ENCODE results near the gene ABHD8. TPM values are rescaled to one million over a fixed set of nuclear protein-coding genes. Genes with fewer than 3 reads are reported as not detected.

Gene ABHD8
- total RNA-seq, 3 donors from 2014 or later (not counting 1 experiment from before 2014, with no cell fraction given) = 7.5 to 10.0 (median 9.7) TPM

GRCh38 chr19:17283504-17283996 lies 19.7 kb downstream of the ABHD8 start:
- no peak overlapping the region for H3K4me3 Mint-ChIP-seq
- H3K4me1 Mint-ChIP-seq = peaks cover 0 to 14% of the 10 kb centered on the region in 2 donors
- Histone ChIP-seq H3K4me3 (ENCODE audit: low read length) (no peak overlapping the region), H3K27me3 (ENCODE audit: control insufficient read depth, insufficient read depth, low read length) (peaks cover 12% of the 10 kb centered on the region), H3K9me3 (ENCODE audit: control insufficient read depth, insufficient read depth, low read length) (no peaks in the 10 kb centered on the region), H3K36me3 (ENCODE audit: control insufficient read depth, insufficient read depth, low read length) (peaks cover 5% of the 10 kb centered on the region), H3K4me1 (ENCODE audit: control insufficient read depth, insufficient read depth, low read length) (peaks cover 19% of the 10 kb centered on the region), H3K27ac (ENCODE audit: low read length) (no peak overlapping the region)
- H3K27me3 Mint-ChIP-seq (ENCODE audit: low read depth in 2 of 2) = peaks cover 0 to 22% of the 10 kb centered on the region in 2 donors
- DNase-seq (no peak), ATAC-seq (no peak)
- 92% methylated on average over 7 of the region's 7 CpGs for WGBS (ENCODE audit: insufficient coverage)
- no peaks in the 10 kb centered on the region for H3K36me3 Mint-ChIP-seq
- intact Hi-C loops (cut with micrococcal nuclease) = no loop called here
- no peaks in the 10 kb centered on the region for H3K9me3 Mint-ChIP-seq
- H3K27ac Mint-ChIP-seq = no peak overlapping the region
- no peak for TF ChIP-seq CTCF (IDR thresholded peaks at IDR 0.05)

GRCh38 chr19:17282488-17283125 lies 20.6 kb downstream of the ABHD8 start:
- H3K36me3 ChIP-seq (ENCODE audit: control insufficient read depth, insufficient read depth, low read length) = peaks cover 6% of the 10 kb centered on the region
- WGBS (ENCODE audit: insufficient coverage) = 4% methylated on average over 45 of the region's 45 CpGs
- H3K4me3 ChIP-seq (ENCODE audit: low read length) = peak overlapping the region; percentile 31
- H3K9me3 Mint-ChIP-seq = no peaks in the 10 kb centered on the region
- H3K27ac ChIP-seq (ENCODE audit: low read length) = no peak overlapping the region
- H3K9me3 ChIP-seq (ENCODE audit: control insufficient read depth, insufficient read depth, low read length) = no peaks in the 10 kb centered on the region
- peaks cover 0 to 14% of the 10 kb centered on the region in 2 donors for H3K4me1 Mint-ChIP-seq
- H3K27me3 ChIP-seq (ENCODE audit: control insufficient read depth, insufficient read depth, low read length) = peaks cover 12% of the 10 kb centered on the region
- H3K36me3 Mint-ChIP-seq = no peaks in the 10 kb centered on the region
- H3K4me1 ChIP-seq (ENCODE audit: control insufficient read depth, insufficient read depth, low read length) = peaks cover 19% of the 10 kb centered on the region
- ATAC-seq = peak; percentile 92 to 98 (median 96)
- peak; percentile 86 for TF ChIP-seq CTCF (IDR thresholded peaks at IDR 0.05)
- H3K27ac Mint-ChIP-seq = no peak overlapping the region
- peaks cover 0 to 22% of the 10 kb centered on the region in 2 donors for H3K27me3 Mint-ChIP-seq (ENCODE audit: low read depth in 2 of 2)
- DNase-seq = peak; percentile 76 to 87
- intact Hi-C loops (cut with micrococcal nuclease) = loop anchor here (1.0 kb wide), 3 partner anchors 77 to 511 kb away; no protein-coding TSS in a partner anchor
- peak overlapping the region; percentile 74 for H3K4me3 Mint-ChIP-seq

DNA sequence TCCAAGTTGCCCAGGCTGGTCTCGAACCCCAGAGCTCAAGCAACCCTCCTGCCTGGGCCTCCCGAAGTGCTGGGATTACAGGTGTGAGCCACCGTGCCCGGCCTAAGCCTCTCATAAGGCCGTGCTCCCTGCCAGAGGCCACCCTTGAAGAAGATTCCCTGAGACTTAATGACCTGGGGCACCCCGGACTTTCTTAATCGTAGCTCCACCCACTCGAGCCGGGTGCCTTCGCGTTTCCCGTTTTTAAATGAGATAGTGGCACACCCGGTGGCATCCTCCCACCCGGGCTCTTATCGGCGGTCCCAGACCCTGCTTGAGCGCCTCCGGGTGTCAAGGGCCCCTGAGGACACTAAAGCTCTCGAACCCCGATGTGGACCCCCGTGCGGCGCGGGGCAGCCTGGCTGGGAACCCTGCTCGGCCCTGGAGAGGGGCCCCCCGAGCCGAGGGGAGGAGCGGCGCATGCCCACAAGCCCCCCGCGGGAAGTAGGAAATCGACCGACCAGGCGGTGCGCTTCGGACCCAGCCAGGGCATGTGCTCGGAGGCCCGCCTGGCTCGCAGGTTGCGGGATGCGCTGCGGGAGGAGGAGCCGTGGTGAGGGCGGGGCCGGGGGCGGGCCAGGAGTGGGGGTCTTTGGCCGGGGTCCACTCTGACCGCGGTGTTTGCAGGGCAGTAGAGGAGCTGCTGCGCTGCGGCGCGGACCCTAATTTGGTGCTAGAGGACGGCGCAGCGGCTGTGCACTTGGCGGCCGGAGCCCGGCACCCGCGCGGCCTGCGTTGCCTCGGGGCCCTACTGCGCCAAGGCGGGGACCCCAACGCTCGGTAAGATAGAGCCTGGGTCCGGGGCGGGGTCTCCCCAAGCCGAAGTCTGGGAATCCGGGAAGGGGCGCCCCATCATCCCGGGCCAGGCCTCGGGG lies 21.6 kb downstream of the ABHD8 start, which contains the start of gene ANKLE1:
Gene ANKLE1, plus strand, starts transcription at position 511 of the 914 bp plus-strand sequence. Its CDS starts 20 bp downstream, at position 531.
- peaks cover 12% of the 10 kb centered on the region for H3K27me3 ChIP-seq (ENCODE audit: control insufficient read depth, insufficient read depth, low read length)
- H3K27ac ChIP-seq (ENCODE audit: low read length) = no peak within 1 kb of the TSS
- ATAC-seq = peak; percentile 6 to 47 (median 8)
- Mint-ChIP-seq H3K9me3 (no peaks in the 10 kb centered on the region), H3K4me1 (peaks cover 0 to 14% of the 10 kb centered on the region in 2 donors), H3K36me3 (no peaks in the 10 kb centered on the region), H3K27ac (no peak within 1 kb of the TSS), H3K27me3 (ENCODE audit: low read depth in 2 of 2) (peaks cover 0 to 21% of the 10 kb centered on the region in 2 donors), H3K4me3 (peak within 1 kb of the TSS; percentile 74)
- no peaks in the 10 kb centered on the region for H3K9me3 ChIP-seq (ENCODE audit: control insufficient read depth, insufficient read depth, low read length)
- intact Hi-C loops (cut with micrococcal nuclease) = loop anchor here (1.0 kb wide), 3 partner anchors 76 to 510 kb away; no protein-coding TSS in a partner anchor
- peak within 1 kb of the TSS; percentile 31 for H3K4me3 ChIP-seq (ENCODE audit: low read length)
- TF ChIP-seq CTCF (IDR thresholded peaks at IDR 0.05) = no peak
- peak in 1 of 2 donors; percentile 39 for DNase-seq
- peaks cover 19% of the 10 kb centered on the region for H3K4me1 ChIP-seq (ENCODE audit: control insufficient read depth, insufficient read depth, low read length)
- peaks cover 13% of the 10 kb centered on the region for H3K36me3 ChIP-seq (ENCODE audit: control insufficient read depth, insufficient read depth, low read length)
- 5% methylated on average over 75 of the region's 75 CpGs for WGBS (ENCODE audit: insufficient coverage)
